ENCODE data around the gene THRSP. TPM values are rescaled to one million over a fixed set of nuclear protein-coding genes. Genes with fewer than 3 reads are reported as not detected.
"Not testable (repeated sequence)": the region's sequence is repeated elsewhere in the genome, so short reads cannot be mapped to it uniquely, and the experiment has no call there.

THRSP gene
- total and polyA plus RNA-seq, 2 donors = 0.48 to 6.5 TPM

GRCh38 chr11:78031629-78032028 is 32.0 kb upstream of the THRSP start:
- 94% methylated on average over 3 of the region's 3 CpGs for WGBS
- no peak overlapping the region for H3K27ac ChIP-seq (ENCODE audit: low read depth)
- no peaks in the 10 kb centered on the region for H3K36me3 ChIP-seq (ENCODE audit: insufficient read depth)
- no peak for DNase-seq (ENCODE audit: extremely low spot score)
- no peaks in the 10 kb centered on the region for H3K4me1 ChIP-seq (ENCODE audit: insufficient read depth)
- H3K4me3 ChIP-seq (ENCODE audit: low read depth, low read length) = no peak overlapping the region

GRCh38 chr11:78032090-78032489 is 31.6 kb upstream of the THRSP start:
- no peak for DNase-seq (ENCODE audit: extremely low spot score)
- Histone ChIP-seq H3K4me1 (ENCODE audit: insufficient read depth) (no peaks in the 10 kb centered on the region), H3K36me3 (ENCODE audit: insufficient read depth) (no peaks in the 10 kb centered on the region), H3K27ac (ENCODE audit: low read depth) (no peak overlapping the region), H3K4me3 (ENCODE audit: low read depth, low read length) (no peak overlapping the region)

- Histone ChIP-seq H3K4me1 (ENCODE audit: insufficient read depth) (no peaks in the 10 kb centered on the region), H3K4me3 (ENCODE audit: low read depth, low read length) (no peak overlapping the region), H3K36me3 (ENCODE audit: insufficient read depth) (no peaks in the 10 kb centered on the region), H3K27ac (ENCODE audit: low read depth) (no peak overlapping the region)
- WGBS = 46% methylated on average over 4 of the region's 4 CpGs
- DNase-seq (ENCODE audit: extremely low spot score) = no peak
Measured at GRCh38 chr11:78033040-78033439, 30.6 kb upstream of the THRSP start.

- no peak for DNase-seq (ENCODE audit: extremely low spot score)
- no peak overlapping the region for H3K4me3 ChIP-seq (ENCODE audit: low read depth, low read length)
- H3K36me3 ChIP-seq (ENCODE audit: insufficient read depth) = no peaks in the 10 kb centered on the region
- 56% methylated on average over 10 of the region's 10 CpGs for WGBS
- no peak overlapping the region for H3K27ac ChIP-seq (ENCODE audit: low read depth)
- H3K4me1 ChIP-seq (ENCODE audit: insufficient read depth) = no peaks in the 10 kb centered on the region
Measured at GRCh38 chr11:78034623-78035022, 29.0 kb upstream of the THRSP start.

GRCh38 chr11:78036313-78036712 is 27.3 kb upstream of the THRSP start:
- Histone ChIP-seq H3K4me3 (ENCODE audit: low read depth, low read length) (no peak overlapping the region), H3K36me3 (ENCODE audit: insufficient read depth) (no peaks in the 10 kb centered on the region), H3K4me1 (ENCODE audit: insufficient read depth) (no peaks in the 10 kb centered on the region), H3K27ac (ENCODE audit: low read depth) (no peak overlapping the region)
- DNase-seq (ENCODE audit: extremely low spot score) = no peak
- WGBS = 88% methylated on average over 3 of the region's 3 CpGs

GRCh38 chr11:78037056-78037455 is 26.6 kb upstream of the THRSP start:
- WGBS = 66% methylated on average over 3 of the region's 3 CpGs
- H3K27ac ChIP-seq (ENCODE audit: low read depth) = no peak overlapping the region

GRCh38 chr11:78037825-78038620 is 25.6 kb upstream of the THRSP start:
- Histone ChIP-seq H3K4me1 (ENCODE audit: insufficient read depth) (no peaks in the 10 kb centered on the region), H3K36me3 (ENCODE audit: insufficient read depth) (no peaks in the 10 kb centered on the region), H3K27ac (ENCODE audit: low read depth) (no peak overlapping the region), H3K4me3 (ENCODE audit: low read depth, low read length) (no peak overlapping the region)
- no peak for DNase-seq (ENCODE audit: extremely low spot score)
- WGBS = 84% methylated on average over 9 of the region's 9 CpGs

More at GRCh38 chr11:78037056-78037455, 26.6 kb upstream of the THRSP start:
- Histone ChIP-seq H3K4me3 (ENCODE audit: low read depth, low read length) (no peak overlapping the region), H3K36me3 (ENCODE audit: insufficient read depth) (no peaks in the 10 kb centered on the region), H3K4me1 (ENCODE audit: insufficient read depth) (no peaks in the 10 kb centered on the region)
- no peak for DNase-seq (ENCODE audit: extremely low spot score)

GRCh38 chr11:78038697-78039313 is 24.9 kb upstream of the THRSP start:
- WGBS = 86% methylated on average over 8 of the region's 8 CpGs
- no peaks in the 10 kb centered on the region for H3K4me1 ChIP-seq (ENCODE audit: insufficient read depth)
- H3K4me3 ChIP-seq (ENCODE audit: low read depth, low read length) = no peak overlapping the region
- DNase-seq (ENCODE audit: extremely low spot score) = no peak
- H3K27ac ChIP-seq (ENCODE audit: low read depth) = no peak overlapping the region
- no peaks in the 10 kb centered on the region for H3K36me3 ChIP-seq (ENCODE audit: insufficient read depth)

- no peak overlapping the region for H3K27ac ChIP-seq (ENCODE audit: low read depth)
- WGBS = 87% methylated on average over 4 of the region's 4 CpGs
- no peak for DNase-seq (ENCODE audit: extremely low spot score)
- H3K4me1 ChIP-seq (ENCODE audit: insufficient read depth) = no peaks in the 10 kb centered on the region
- no peak overlapping the region for H3K4me3 ChIP-seq (ENCODE audit: low read depth, low read length)
- no peaks in the 10 kb centered on the region for H3K36me3 ChIP-seq (ENCODE audit: insufficient read depth)
Measured at GRCh38 chr11:78039391-78039918, 24.2 kb upstream of the THRSP start.

GRCh38 chr11:78039919-78040671 is 23.6 kb upstream of the THRSP start:
- Histone ChIP-seq H3K27ac (ENCODE audit: low read depth) (peak overlapping the region; percentile 35), H3K4me3 (ENCODE audit: low read depth, low read length) (no peak overlapping the region), H3K36me3 (ENCODE audit: insufficient read depth) (no peaks in the 10 kb centered on the region), H3K4me1 (ENCODE audit: insufficient read depth) (no peaks in the 10 kb centered on the region)
- 17% methylated on average over 7 of the region's 7 CpGs for WGBS
- no peak for DNase-seq (ENCODE audit: extremely low spot score)

GRCh38 chr11:78040691-78041379 is 22.8 kb upstream of the THRSP start:
- H3K4me3 ChIP-seq (ENCODE audit: low read depth, low read length) = no peak overlapping the region
- DNase-seq (ENCODE audit: extremely low spot score) = no peak
- H3K4me1 ChIP-seq (ENCODE audit: insufficient read depth) = no peaks in the 10 kb centered on the region
- no peaks in the 10 kb centered on the region for H3K36me3 ChIP-seq (ENCODE audit: insufficient read depth)
- WGBS = 93% methylated on average over 15 of the region's 15 CpGs
- H3K27ac ChIP-seq (ENCODE audit: low read depth) = no peak overlapping the region

GRCh38 chr11:78041380-78041719 is 22.3 kb upstream of the THRSP start:
- WGBS = 94% methylated on average over 8 of the region's 8 CpGs
- H3K36me3 ChIP-seq (ENCODE audit: insufficient read depth); H3K4me1 ChIP-seq (ENCODE audit: insufficient read depth); H3K4me3 ChIP-seq (ENCODE audit: low read depth, low read length); H3K27ac ChIP-seq (ENCODE audit: low read depth); DNase-seq (ENCODE audit: extremely low spot score): not testable (repeated sequence)

- DNase-seq (ENCODE audit: extremely low spot score) = no peak
- WGBS = 94% methylated on average over 14 of the region's 14 CpGs
- Histone ChIP-seq H3K36me3 (ENCODE audit: insufficient read depth) (no peaks in the 10 kb centered on the region), H3K27ac (ENCODE audit: low read depth) (no peak overlapping the region), H3K4me3 (ENCODE audit: low read depth, low read length) (no peak overlapping the region), H3K4me1 (ENCODE audit: insufficient read depth) (no peaks in the 10 kb centered on the region)
Measured at GRCh38 chr11:78041843-78042440, 21.7 kb upstream of the THRSP start.
